ENCODE results near the gene ELMO1. TPM values are rescaled to one million over a fixed set of nuclear protein-coding genes. Genes with fewer than 3 reads are reported as not detected.

Gene ELMO1
- total and polyA plus RNA-seq, 11 donors = 6.9 to 38.6 (median 14.7) TPM

DNA sequence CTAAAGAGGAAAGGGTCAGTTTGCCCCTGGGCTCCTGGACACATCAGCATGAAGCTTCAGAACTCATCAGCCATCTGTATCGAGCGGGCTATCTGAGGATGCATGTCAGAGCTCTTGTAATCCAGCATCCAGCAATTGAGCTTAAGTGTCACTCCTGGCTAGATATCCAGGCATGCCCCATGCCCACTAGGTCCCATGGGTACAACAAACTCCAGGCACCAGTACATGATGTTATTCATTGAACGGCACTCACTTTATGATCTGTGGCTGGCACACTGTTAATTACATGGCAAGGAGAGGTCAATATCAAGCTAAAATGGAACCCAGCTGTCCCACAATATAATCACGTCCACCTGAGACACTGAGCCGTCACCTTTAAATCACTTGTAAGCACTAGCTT lies 274.2 kb downstream of the ELMO1 start:
- peaks cover 0 to 18% (median 0%) of the 10 kb centered on the region in 9 donors for H3K36me3 ChIP-seq
- WGBS, 4 donors = 76 to 93% (median 79%) methylated on average over 4 to 5 of the region's 5 CpGs
- peaks cover 0 to 3% (median 0%) of the 10 kb centered on the region in 12 donors for H3K4me1 ChIP-seq
- no peak overlapping the region for H3K4me3 ChIP-seq
- no peak overlapping the region for H3K27ac ChIP-seq
- no peak for TF ChIP-seq POLR2A (IDR thresholded peaks at IDR 0.05)
- TF ChIP-seq, protein P1, sequence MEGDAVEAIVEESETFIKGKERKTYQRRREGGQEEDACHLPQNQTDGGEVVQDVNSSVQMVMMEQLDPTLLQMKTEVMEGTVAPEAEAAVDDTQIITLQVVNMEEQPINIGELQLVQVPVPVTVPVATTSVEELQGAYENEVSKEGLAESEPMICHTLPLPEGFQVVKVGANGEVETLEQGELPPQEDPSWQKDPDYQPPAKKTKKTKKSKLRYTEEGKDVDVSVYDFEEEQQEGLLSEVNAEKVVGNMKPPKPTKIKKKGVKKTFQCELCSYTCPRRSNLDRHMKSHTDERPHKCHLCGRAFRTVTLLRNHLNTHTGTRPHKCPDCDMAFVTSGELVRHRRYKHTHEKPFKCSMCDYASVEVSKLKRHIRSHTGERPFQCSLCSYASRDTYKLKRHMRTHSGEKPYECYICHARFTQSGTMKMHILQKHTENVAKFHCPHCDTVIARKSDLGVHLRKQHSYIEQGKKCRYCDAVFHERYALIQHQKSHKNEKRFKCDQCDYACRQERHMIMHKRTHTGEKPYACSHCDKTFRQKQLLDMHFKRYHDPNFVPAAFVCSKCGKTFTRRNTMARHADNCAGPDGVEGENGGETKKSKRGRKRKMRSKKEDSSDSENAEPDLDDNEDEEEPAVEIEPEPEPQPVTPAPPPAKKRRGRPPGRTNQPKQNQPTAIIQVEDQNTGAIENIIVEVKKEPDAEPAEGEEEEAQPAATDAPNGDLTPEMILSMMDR (IDR thresholded peaks at IDR 0.05) = no peak
- intact Hi-C loops (cut with DNase I) = no loop called here
- ATAC-seq (no peak), DNase-seq (no peak)
- no peaks in the 10 kb centered on the region for H3K27me3 ChIP-seq
- H3K9me3 ChIP-seq = no peaks in the 10 kb centered on the region

DNA sequence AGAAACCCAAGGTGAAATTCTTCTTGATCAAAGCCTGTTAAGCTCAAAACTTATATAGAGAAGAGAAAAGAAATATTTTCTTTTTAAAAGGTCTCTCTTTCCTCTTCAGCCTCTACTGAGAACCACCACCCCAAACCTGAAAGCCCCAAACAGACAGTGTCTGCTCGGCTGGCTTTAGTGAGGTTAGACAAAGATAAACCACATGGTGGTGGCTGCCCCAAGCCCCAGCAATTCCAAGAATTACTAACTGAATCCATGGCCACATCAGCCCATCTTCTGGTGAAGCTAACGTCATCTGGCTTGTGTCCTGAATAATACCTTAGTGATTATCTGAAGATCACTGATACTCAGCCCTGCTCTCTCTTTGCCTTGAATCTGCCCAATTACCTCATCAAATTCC lies 275.0 kb downstream of the ELMO1 start:
- Histone ChIP-seq H3K4me3 (no peak overlapping the region), H3K36me3 (peaks cover 0 to 22% (median 5%) of the 10 kb centered on the region in 9 donors), H3K27ac (no peak overlapping the region), H3K27me3 (no peaks in the 10 kb centered on the region), H3K4me1 (peaks cover 0 to 3% (median 0%) of the 10 kb centered on the region in 12 donors), H3K9me3 (no peaks in the 10 kb centered on the region)
- WGBS, 4 donors = 84 to 96% (median 93%) methylated on average over 2 of the region's 2 CpGs
- DNase-seq (no peak), ATAC-seq (no peak)
- intact Hi-C loops (cut with DNase I) = no loop called here
- TF ChIP-seq, protein P1 (IDR thresholded peaks at IDR 0.05) = no peak
- TF ChIP-seq POLR2A (IDR thresholded peaks at IDR 0.05) = no peak

DNA sequence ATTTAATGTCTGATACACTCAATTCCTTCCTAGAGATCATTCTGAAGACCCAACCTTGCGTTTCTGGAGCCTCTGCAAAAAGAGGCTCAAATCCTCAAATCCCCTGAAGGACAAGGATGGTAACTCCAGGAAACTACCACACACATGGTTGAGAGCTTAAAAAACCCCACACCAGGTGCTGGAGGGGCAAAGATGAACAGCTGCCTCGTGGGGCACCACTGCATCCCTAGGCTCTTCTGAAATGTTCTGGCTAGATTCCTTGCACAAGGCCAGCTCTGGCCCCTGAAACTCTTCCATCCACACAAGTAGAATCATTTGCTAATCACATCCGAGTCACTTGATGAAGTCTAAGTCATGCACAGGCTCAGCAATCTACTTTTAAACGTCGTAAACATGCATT lies 286.6 kb downstream of the ELMO1 start:
- no peak overlapping the region for H3K4me3 ChIP-seq
- H3K9me3 ChIP-seq = peaks cover 0 to 8% (median 0%) of the 10 kb centered on the region in 12 donors
- no peak for TF ChIP-seq POLR2A (IDR thresholded peaks at IDR 0.05)
- TF ChIP-seq, protein P1 (IDR thresholded peaks at IDR 0.05) = no peak
- no peaks in the 10 kb centered on the region for H3K36me3 ChIP-seq
- H3K27ac ChIP-seq = no peak overlapping the region
- H3K27me3 ChIP-seq = no peaks in the 10 kb centered on the region
- 55 to 64% (median 58%) methylated on average over 5 of the region's 5 CpGs for WGBS, 4 donors
- H3K4me1 ChIP-seq = no peaks in the 10 kb centered on the region
- ATAC-seq (no peak), DNase-seq (no peak)
- intact Hi-C loops (cut with DNase I) = no loop called here

- ATAC-seq (no peak), DNase-seq (no peak)
- no peaks in the 10 kb centered on the region for H3K4me1 ChIP-seq
- H3K36me3 ChIP-seq = no peaks in the 10 kb centered on the region
- WGBS, 4 donors = 76 to 92% (median 79%) methylated on average over 2 of the region's 2 CpGs
- intact Hi-C loops (cut with DNase I) = no loop called here
- no peak overlapping the region for H3K4me3 ChIP-seq
- no peaks in the 10 kb centered on the region for H3K27me3 ChIP-seq
- H3K9me3 ChIP-seq = peaks cover 0 to 16% (median 0%) of the 10 kb centered on the region in 12 donors
- no peak for TF ChIP-seq POLR2A (IDR thresholded peaks at IDR 0.05)
- TF ChIP-seq, protein P1 (IDR thresholded peaks at IDR 0.05) = no peak
- H3K27ac ChIP-seq = no peak overlapping the region
Observed at GRCh38 chr7:37160656-37161055, 288.0 kb downstream of the ELMO1 start.

All from heart left ventricle (tissue), 16 donors.